GM21447 (cell line): Measurements from ENCODE around the gene QRICH2.
"Not testable (repeated sequence)": the region's sequence is repeated elsewhere in the genome, so short reads cannot be mapped to it uniquely, and the experiment has no call there.

Experiments
- ATAC-seq: cut with Tn5 transposase; IDR thresholded peaks from one replicate; pipeline ENCODE4 v1.9.1; 2021; ENCODE audit not compliant: unreplicated experiment

QRICH2 gene

GRCh38 chr17:76278268-76278908, 29.7 kb downstream of the QRICH2 start:
- no peak for ATAC-seq

- ATAC-seq, result no peak
These were observed 30.5 kb downstream of the QRICH2 start for GRCh38 chr17:76277300-76278267.

- ATAC-seq, result no peak
These were observed 31.4 kb downstream of the QRICH2 start for GRCh38 chr17:76276461-76277299.

- ATAC-seq, result no peak
These were observed 32.0 kb downstream of the QRICH2 start for GRCh38 chr17:76276069-76276431.

- ATAC-seq, result no peak
These were observed 32.6 kb downstream of the QRICH2 start for GRCh38 chr17:76275382-76276068.

- ATAC-seq, result no peak
These were observed 33.7 kb downstream of the QRICH2 start for GRCh38 chr17:76274112-76274956.

- ATAC-seq, result no peak
These were observed 34.5 kb downstream of the QRICH2 start for GRCh38 chr17:76273445-76274111.

GRCh38 chr17:76272541-76273444, 35.3 kb downstream of the QRICH2 start:
- ATAC-seq, result peak; percentile 17

GRCh38 chr17:76271669-76272540, 36.2 kb downstream of the QRICH2 start:
- ATAC-seq, result peak; percentile 49

- ATAC-seq, result peak; percentile 2
These were observed 37.1 kb downstream of the QRICH2 start for GRCh38 chr17:76270770-76271668.

- ATAC-seq, result no peak
These were observed 37.9 kb downstream of the QRICH2 start for GRCh38 chr17:76270127-76270592.

- ATAC-seq, result no peak
These were observed 38.8 kb downstream of the QRICH2 start for GRCh38 chr17:76268991-76269981.

GRCh38 chr17:76268015-76268749, 39.9 kb downstream of the QRICH2 start:
- ATAC-seq, result no peak

GRCh38 chr17:76267581-76268001, 40.5 kb downstream of the QRICH2 start:
- ATAC-seq, result not testable (repeated sequence)
